RCC 7860 (cell line): ENCODE data around the gene POM121.
"Not testable (repeated sequence)": the region's sequence is repeated elsewhere in the genome, so short reads cannot be mapped to it uniquely, and the experiment has no call there.

Experiments
- DNase-seq: peaks from one replicate; pipeline ENCODE4 v3.0.0-alpha.2; 2015; ENCODE audit warnings: low spot score
- FAIRE-seq: peaks from 2 replicates; lab custom pipeline; 2012; peaks lifted over from hg19 to GRCh38; lab: Jason Lieb, UNC

The POM121 gene

GRCh38 chr7:72924733-72925545 is at the start of gene POM121:
TSS of gene POM121 (plus strand) at chr7:72925095. CDS start at chr7:72925122, 27 bp downstream.
- DNase-seq (peak; percentile 75), FAIRE-seq (no peak)

GRCh38 chr7:72879079-72879736 is 45.7 kb upstream of the POM121 start:
- DNase-seq: peak; percentile 81
- FAIRE-seq: not testable (repeated sequence)

- peak; percentile 49 for DNase-seq
- not testable (repeated sequence) for FAIRE-seq
Measured at GRCh38 chr7:72879737-72880215, 45.1 kb upstream of the POM121 start.

DNA sequence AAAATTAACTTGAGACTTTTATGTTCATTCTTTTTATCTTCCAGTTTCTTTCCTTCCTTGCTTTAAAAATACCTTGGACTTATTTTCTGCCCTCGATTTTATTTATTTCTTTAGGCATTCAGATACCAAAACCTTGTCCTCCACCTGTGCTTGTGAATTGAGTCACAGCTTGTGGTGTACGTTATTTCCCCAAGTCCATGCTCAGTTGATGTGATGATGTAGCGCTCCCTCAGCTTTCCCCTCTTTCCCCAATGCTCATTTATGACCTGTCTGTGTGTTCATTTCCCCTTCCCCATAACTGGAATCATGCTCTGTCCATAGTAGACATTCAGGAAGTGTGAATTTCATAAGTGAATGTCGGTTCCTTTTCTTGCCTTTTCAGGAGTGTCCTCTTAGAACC is 33.1 kb upstream of the POM121 start:
- not testable (repeated sequence) for FAIRE-seq, DNase-seq

GRCh38 chr7:72904740-72905139 is 20.2 kb upstream of the POM121 start:
- DNase-seq, FAIRE-seq: not testable (repeated sequence)

- FAIRE-seq, DNase-seq: not testable (repeated sequence)
Measured at GRCh38 chr7:72908422-72908821, 16.5 kb upstream of the POM121 start.

DNA sequence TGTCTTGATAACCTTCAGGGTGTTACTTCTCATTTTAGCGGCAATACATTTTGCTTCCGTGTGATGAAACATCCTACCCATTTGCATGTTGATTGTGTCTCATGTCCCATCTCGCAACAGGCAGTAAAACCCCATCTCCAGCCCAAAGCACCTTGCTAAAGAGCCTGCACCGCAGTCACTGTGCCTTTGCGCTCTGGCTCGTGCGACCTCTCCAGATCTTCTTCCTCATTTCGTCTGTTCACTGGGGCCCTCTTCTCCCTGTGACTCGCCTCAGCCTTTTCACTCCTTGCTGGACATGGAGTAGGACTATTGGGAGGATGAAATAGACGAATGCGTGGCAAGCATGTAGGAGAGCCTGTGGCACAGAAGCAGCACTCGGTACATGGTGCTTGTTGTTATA is 13.5 kb upstream of the POM121 start:
- FAIRE-seq, DNase-seq: not testable (repeated sequence)

- not testable (repeated sequence) for FAIRE-seq, DNase-seq
Measured at GRCh38 chr7:72913750-72914149, 11.1 kb upstream of the POM121 start.

GRCh38 chr7:72914756-72915525 is 10.0 kb upstream of the POM121 start:
- peak; percentile 54 for DNase-seq

GRCh38 chr7:72919256-72919775 is 5.6 kb upstream of the POM121 start:
- no peak for FAIRE-seq

More at GRCh38 chr7:72914756-72915525, 10.0 kb upstream of the POM121 start:
- FAIRE-seq: peak; percentile 70

DNA sequence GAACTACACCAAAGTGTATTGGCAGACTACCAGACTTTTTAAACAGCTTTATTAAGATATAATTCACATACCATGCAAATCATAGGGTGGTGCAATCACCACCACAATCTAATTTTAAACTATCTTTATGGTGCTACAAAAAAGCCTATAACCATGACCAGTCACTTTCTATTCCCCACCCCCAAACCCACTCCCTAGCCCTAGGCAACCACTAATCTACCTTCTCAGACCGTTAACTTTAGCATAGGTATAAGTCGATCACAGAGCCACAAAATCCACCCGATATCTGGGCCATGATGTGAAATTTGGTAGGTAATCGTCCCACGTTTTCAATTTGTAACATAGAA is 536 bp upstream of the POM121 start:
- FAIRE-seq (no peak), DNase-seq (no peak)

More at GRCh38 chr7:72919256-72919775, 5.6 kb upstream of the POM121 start:
- no peak for DNase-seq

GRCh38 chr7:72925546-72926120 is 738 bp downstream of the POM121 start:
- FAIRE-seq (no peak), DNase-seq (no peak)

DNA sequence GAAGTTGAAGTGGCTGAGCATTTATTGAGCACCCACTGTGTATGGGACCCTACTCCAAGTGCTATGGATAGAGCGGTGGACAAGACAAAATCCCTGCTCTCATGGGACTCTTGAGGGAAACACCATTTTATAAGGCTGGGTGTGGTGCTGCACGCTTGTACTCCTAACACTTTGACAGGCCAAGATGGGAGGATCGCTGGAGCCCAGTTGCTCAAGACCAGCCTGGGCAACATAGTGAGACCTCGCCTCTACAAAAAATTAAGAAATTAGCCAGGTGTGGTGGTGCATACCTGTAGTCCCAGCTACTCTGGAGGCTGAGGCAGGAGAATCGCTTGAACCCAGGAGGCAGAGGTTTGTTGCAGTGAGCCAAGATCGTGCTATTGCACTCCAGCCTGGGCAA is 2.9 kb downstream of the POM121 start:
- not testable (repeated sequence) for DNase-seq, FAIRE-seq

- DNase-seq: not testable (repeated sequence)
Measured at GRCh38 chr7:72928216-72928615, 3.3 kb downstream of the POM121 start.

GRCh38 chr7:72942022-72942705 is 17.3 kb downstream of the POM121 start:
- FAIRE-seq: not testable (repeated sequence)

More at GRCh38 chr7:72928216-72928615, 3.3 kb downstream of the POM121 start:
- not testable (repeated sequence) for FAIRE-seq

DNA sequence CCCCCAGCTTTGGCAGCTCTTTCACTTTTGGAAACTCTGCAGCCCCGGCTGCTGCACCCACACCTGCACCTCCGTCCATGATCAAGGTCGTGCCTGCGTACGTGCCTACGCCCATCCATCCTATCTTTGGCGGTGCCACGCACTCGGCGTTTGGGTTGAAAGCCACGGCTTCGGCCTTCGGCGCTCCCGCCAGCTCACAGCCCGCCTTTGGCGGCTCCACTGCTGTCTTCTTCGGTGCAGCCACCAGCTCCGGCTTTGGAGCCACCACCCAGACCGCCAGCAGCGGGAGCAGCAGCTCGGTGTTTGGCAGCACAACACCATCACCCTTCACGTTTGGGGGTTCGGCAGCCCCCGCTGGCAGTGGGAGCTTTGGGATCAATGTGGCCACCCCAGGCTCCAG is 18.1 kb downstream of the POM121 start:
- DNase-seq, FAIRE-seq: not testable (repeated sequence)

More at GRCh38 chr7:72942022-72942705, 17.3 kb downstream of the POM121 start:
- not testable (repeated sequence) for DNase-seq

GRCh38 chr7:72944937-72945336 is 20.0 kb downstream of the POM121 start:
- DNase-seq, FAIRE-seq: not testable (repeated sequence)

GRCh38 chr7:72945597-72945996 is 20.7 kb downstream of the POM121 start:
- not testable (repeated sequence) for DNase-seq, FAIRE-seq

- not testable (repeated sequence) for DNase-seq
Measured at GRCh38 chr7:72946130-72946745, 21.3 kb downstream of the POM121 start.

More at GRCh38 chr7:72946130-72946745, 21.3 kb downstream of the POM121 start:
- not testable (repeated sequence) for FAIRE-seq
